BJ (cell line): ENCODE data around the gene ARID5B. TPM values are rescaled to one million over a fixed set of nuclear protein-coding genes. Genes with fewer than 3 reads are reported as not detected.
A peak's percentile ranks its signal among the peaks of the same experiment; 100 is the strongest.

ENCODE experiments used
- CTCF ChIA-PET: fragments of 350-600 bp; formaldehyde crosslinking; extraction: SDS; loops from one replicate; lab custom pipeline; 2021; ENCODE audit warnings: antibody characterized with exemption, inconsistent platforms; lab: Yijun Ruan, JAX
- POLR2A ChIA-PET: fragments of 300-600 bp; sonication (Branson Sonifier 250); formaldehyde crosslinking; extraction: SDS; loops from one replicate; lab custom pipeline; 2021; ENCODE audit warnings: antibody characterized with exemption; lab: Charles Lee
- DNase-seq: peaks from one replicate; pipeline ENCODE4 v3.0.0-alpha.2; 2011; ENCODE audit warnings: low read depth
- H3K27me3 ChIP-seq: 2 replicates; pipeline ENCODE4 v1.6.0; 2011; ENCODE audit warnings: low read length; ENCODE audit not compliant: control insufficient read depth, insufficient read depth
- H3K36me3 ChIP-seq: 2 replicates; pipeline ENCODE4 v1.5.1; 2011; ENCODE audit warnings: low read length; ENCODE audit not compliant: control insufficient read depth, insufficient read depth
- H3K4me3 ChIP-seq: 2 replicates; pipeline ENCODE4 v1.5.1; 2011; ENCODE audit warnings: low read depth, mild to moderate bottlenecking, control low read depth, low read length
- polyA plus RNA-seq: library from polyadenylated mRNA; depleted of rRNA; stranded (reverse); fragments of >200 nt; gene quantifications from 2 replicates; pipeline ENCODE4 v1.2.3, GENCODE V29; 2011
- TF ChIP-seq, protein P1 (sequence below): IDR thresholded peaks from 2 replicates; pipeline ENCODE4 v1.5.1; 2011; ENCODE audit warnings: low read depth, mild to moderate bottlenecking, control low read depth, inconsistent platforms, low read length, moderate library complexity; ENCODE audit not compliant: insufficient read depth

Gene ARID5B
- polyA plus RNA-seq, 1 experiment: 73.8 TPM

DNA sequence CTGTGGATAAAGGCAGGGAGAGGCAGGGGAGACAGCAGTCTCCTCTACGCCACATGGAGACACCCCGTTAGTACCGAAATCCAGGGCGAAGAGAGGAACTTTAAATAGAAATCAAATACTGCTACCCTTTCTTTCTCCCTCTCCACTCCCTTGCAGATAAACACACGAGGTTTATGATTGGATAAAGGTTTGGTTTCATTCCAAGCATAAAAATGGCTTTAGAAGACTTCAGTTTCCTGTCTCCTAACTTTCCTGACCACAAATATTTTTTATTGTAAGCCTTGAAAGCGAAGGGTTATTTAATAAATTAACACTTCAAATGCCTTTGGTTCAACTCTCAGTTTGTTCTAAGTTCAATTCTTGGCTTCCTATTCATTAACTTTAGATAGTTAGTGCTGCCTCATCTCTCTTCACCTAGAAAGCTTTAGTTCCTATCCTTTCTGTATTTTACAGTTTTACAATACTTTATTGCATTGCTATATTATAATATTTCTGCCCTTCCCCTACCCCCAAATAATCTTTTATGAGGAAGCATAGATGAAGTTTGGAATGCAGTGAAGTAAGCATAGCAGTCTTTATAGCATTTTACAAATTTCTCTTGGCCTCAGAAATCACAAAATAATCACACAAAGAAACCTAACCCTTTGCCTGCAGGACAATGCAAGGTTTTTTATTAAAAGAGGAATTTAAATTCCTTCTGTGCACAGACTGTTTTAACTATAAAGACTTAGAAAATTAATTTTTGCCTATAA, 31.5 kb upstream of the ARID5B start:
- DNase-seq: peak; percentile 49
- ChIA-PET POLR2A (interaction anchor here (0.6 to 0.7 kb wide), 2 partner anchors 45 to 376 kb away, joined by 3 to 4 read pairs; no protein-coding TSS in a partner anchor), CTCF (no interaction called here)
- no peaks in the 10 kb centered on the region for H3K36me3 ChIP-seq
- TF ChIP-seq, protein P1, sequence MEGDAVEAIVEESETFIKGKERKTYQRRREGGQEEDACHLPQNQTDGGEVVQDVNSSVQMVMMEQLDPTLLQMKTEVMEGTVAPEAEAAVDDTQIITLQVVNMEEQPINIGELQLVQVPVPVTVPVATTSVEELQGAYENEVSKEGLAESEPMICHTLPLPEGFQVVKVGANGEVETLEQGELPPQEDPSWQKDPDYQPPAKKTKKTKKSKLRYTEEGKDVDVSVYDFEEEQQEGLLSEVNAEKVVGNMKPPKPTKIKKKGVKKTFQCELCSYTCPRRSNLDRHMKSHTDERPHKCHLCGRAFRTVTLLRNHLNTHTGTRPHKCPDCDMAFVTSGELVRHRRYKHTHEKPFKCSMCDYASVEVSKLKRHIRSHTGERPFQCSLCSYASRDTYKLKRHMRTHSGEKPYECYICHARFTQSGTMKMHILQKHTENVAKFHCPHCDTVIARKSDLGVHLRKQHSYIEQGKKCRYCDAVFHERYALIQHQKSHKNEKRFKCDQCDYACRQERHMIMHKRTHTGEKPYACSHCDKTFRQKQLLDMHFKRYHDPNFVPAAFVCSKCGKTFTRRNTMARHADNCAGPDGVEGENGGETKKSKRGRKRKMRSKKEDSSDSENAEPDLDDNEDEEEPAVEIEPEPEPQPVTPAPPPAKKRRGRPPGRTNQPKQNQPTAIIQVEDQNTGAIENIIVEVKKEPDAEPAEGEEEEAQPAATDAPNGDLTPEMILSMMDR: no peak
- no peaks in the 10 kb centered on the region for H3K27me3 ChIP-seq
- no peak overlapping the region for H3K4me3 ChIP-seq

DNA sequence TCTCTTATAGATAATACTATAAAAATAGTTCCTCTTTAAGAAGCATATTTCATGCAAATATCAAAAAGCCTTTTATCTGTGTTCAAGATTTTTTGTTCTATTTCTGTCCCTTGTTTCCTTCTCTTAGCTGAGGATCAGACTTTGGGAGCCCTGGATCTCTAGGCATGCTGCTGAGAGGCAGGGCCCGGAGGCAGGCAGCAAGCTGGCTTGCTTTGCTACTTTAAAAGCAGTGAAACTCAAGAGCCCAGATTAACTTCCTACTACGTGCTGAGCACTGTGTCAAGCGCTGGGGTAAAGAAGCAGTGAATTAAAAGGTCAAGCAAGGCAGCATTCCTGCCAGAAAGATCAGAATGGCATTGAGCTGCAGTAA, 31.0 kb upstream of the ARID5B start:
- ChIA-PET CTCF (no interaction called here), POLR2A (interaction anchor here (0.6 kb wide), 1 partner anchor 44 kb away, joined by 4 read pairs; no protein-coding TSS in a partner anchor)
- TF ChIP-seq, protein P1: no peak
- Histone ChIP-seq H3K36me3 (no peaks in the 10 kb centered on the region), H3K27me3 (no peaks in the 10 kb centered on the region), H3K4me3 (no peak overlapping the region)
- DNase-seq: no peak

DNA sequence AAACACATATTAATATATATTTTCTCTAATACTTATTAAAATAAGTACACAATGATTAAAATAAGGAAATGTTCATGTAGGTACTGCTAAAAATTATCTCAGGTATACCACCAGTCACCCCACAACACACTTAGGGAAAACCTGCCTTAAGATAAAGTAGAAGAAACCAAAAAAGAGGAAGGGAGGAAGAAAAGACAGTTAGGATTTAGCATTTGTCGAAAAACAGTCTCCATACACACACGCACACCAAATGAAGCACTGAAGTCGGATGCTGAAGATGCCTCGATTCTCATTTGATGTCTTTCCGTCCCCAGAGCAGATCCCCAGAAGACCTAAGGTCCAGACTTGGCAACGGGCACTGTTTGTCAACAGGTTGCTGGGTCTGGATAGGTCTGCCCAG, 30.0 kb upstream of the ARID5B start:
- H3K4me3 ChIP-seq: no peak overlapping the region
- POLR2A ChIA-PET: no interaction called here

DNA sequence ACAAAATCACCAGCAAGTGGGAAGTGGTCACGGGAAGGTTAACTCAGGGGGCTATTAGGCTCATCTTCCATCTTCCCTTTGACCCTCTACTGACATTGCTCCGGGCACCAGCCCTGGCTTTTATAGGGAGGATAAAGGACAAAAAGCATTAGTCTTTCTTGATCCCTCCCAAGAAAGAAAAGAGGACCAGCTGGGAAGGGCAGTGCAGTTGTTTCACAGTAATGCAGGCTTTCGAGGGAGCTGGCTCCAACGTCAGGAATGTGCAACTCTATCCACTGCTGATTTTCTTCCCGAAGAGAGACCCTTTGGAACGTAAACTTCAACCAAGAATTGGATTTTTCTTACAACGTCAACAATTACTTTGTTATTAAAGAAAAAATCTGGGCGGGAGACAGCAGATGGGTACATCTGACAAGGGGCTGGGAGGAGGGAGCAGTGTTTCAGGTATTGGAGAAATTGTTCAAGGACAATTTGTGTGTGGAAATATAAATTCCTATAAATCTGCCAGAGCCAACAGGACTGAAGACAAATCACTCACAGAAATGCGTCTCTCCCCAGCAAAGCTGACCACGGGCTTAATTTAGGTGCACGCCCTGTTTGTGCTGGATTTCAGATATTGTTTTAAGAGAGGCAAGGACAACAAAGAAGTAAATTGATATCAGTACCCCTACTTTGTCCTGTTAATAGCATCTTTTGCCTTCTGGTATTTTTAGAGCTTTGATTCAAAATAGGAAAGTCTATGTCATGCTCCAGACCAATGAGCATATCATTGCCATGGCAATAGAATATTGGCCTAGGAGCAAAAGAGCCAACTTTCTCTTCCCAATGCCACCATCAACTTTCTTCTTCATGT, 23.4 kb upstream of the ARID5B start:
- no peak for DNase-seq
- H3K4me3 ChIP-seq: no peak overlapping the region
- no peaks in the 10 kb centered on the region for H3K36me3 ChIP-seq
- no peaks in the 10 kb centered on the region for H3K27me3 ChIP-seq
- POLR2A ChIA-PET: no interaction called here
- CTCF ChIA-PET: interaction anchor here (2.5 kb wide), 1 partner anchor 20 kb away, joined by 10 read pairs; no protein-coding TSS in a partner anchor
- TF ChIP-seq, protein P1: no peak

More for the DNA sequence above, 30.0 kb upstream of the ARID5B start:
- no peak for DNase-seq
- CTCF ChIA-PET: interaction anchor here (0.7 to 1.0 kb wide), 2 partner anchors 14 to 25 kb away, joined by 3 to 4 read pairs; no protein-coding TSS in a partner anchor
- Histone ChIP-seq H3K27me3 (no peaks in the 10 kb centered on the region), H3K36me3 (no peaks in the 10 kb centered on the region)
- TF ChIP-seq, protein P1: no peak

DNA sequence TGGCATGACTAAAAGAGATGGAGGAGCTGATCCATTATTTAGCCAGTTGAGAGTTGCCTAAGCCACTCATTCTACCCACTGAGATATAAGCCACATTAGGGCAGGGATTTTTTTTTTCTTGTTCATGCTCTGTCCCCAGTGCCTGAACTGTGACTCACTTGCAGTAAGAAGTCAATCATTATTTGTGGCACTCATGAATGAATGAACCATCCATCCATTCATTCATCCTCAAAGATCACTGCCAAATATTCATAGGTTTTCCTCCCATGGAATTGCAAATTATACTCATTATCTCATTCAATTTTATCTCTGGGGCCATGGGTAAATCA, 22.8 kb upstream of the ARID5B start:
- CTCF ChIA-PET: interaction anchor here (2.5 kb wide), 1 partner anchor 19 kb away, joined by 10 read pairs; no protein-coding TSS in a partner anchor
- TF ChIP-seq, protein P1: no peak
- POLR2A ChIA-PET: no interaction called here

More for the DNA sequence above, 22.8 kb upstream of the ARID5B start:
- Histone ChIP-seq H3K36me3 (no peaks in the 10 kb centered on the region), H3K4me3 (no peak overlapping the region), H3K27me3 (no peaks in the 10 kb centered on the region)
- no peak for DNase-seq
